WTC11 (cell line): Measurements from ENCODE around the gene DMD. TPM values are rescaled to one million over a fixed set of nuclear protein-coding genes. Genes with fewer than 3 reads are reported as not detected.

Experiments
- ATAC-seq: fragments of 200-7000 bp; cut with Tn5 transposase; 2 replicates; pipeline ENCODE4 v1.10.0; 2021; ENCODE audit warnings: mild to moderate bottlenecking, moderate library complexity
- CTCF ChIA-PET: fragments of 300-600 bp; sonication (Branson Sonifier 250); formaldehyde crosslinking; loops from one replicate; lab custom pipeline; 2021; ENCODE audit warnings: antibody characterized with exemption; lab: Charles Lee
- POLR2A ChIA-PET: fragments of 350-600 bp; sonication (Branson Sonifier 250); formaldehyde crosslinking; loops from one replicate; lab custom pipeline; 2021; ENCODE audit warnings: antibody characterized with exemption; lab: Charles Lee
- DNase-seq: peaks from one replicate; pipeline ENCODE4 v3.0.0; 2021; ENCODE audit warnings: low spot score
- H3K27ac Mint-ChIP-seq: 2 replicates; pipeline ENCODE4 v1.8.0; 2021; ENCODE audit warnings: mixed read lengths
- H3K27me3 Mint-ChIP-seq: 2 replicates; pipeline ENCODE4 v1.8.0; 2021; ENCODE audit warnings: low read depth, mild to moderate bottlenecking, moderate library complexity, mixed read lengths
- H3K36me3 Mint-ChIP-seq: 2 replicates; pipeline ENCODE4 v1.8.0; 2021; ENCODE audit warnings: mixed read lengths
- H3K4me1 Mint-ChIP-seq: 2 replicates; pipeline ENCODE4 v1.8.0; 2022; ENCODE audit warnings: mixed read lengths
- H3K4me3 Mint-ChIP-seq: 2 replicates; pipeline ENCODE4 v1.8.0; 2021; ENCODE audit warnings: mild to moderate bottlenecking, moderate library complexity, mixed read lengths
- H3K9me3 Mint-ChIP-seq: 2 replicates; pipeline ENCODE4 v1.8.0; 2021; ENCODE audit warnings: mixed read lengths
- AFF4 ChIP-seq: sonication (generic); formaldehyde crosslinking; IDR thresholded peaks from 2 replicates; pipeline ENCODE4 v1.8.1; 2023; ENCODE audit warnings: mild to moderate bottlenecking, missing genetic modification reagents, borderline replicate concordance
- CDX4 ChIP-seq: fragments of 250-450 bp; sonication (Bioruptor Pico); IDR thresholded peaks from 2 replicates; pipeline ENCODE4 v1.9.0; 2021; ENCODE audit warnings: moderate library complexity, mild to moderate bottlenecking, inconsistent platforms, borderline replicate concordance
- CREB1 ChIP-seq: sonication (generic); formaldehyde crosslinking; IDR thresholded peaks from 2 replicates; pipeline ENCODE4 v1.8.0; 2023; ENCODE audit warnings: mild to moderate bottlenecking, missing genetic modification reagents
- E2F1 ChIP-seq: sonication (generic); formaldehyde crosslinking; IDR thresholded peaks from 2 replicates; pipeline ENCODE4 v1.8.0; 2022; ENCODE audit warnings: mild to moderate bottlenecking, missing genetic modification reagents
- ELF4 ChIP-seq: sonication (generic); formaldehyde crosslinking; IDR thresholded peaks from 2 replicates; pipeline ENCODE4 v1.8.1; 2022; ENCODE audit warnings: low read depth, mild to moderate bottlenecking, moderate library complexity, missing genetic modification reagents
- ETV6 ChIP-seq: sonication (generic); formaldehyde crosslinking; IDR thresholded peaks from 2 replicates; pipeline ENCODE4 v1.8.1; 2022; ENCODE audit warnings: mild to moderate bottlenecking, missing genetic modification reagents
- HMGXB4 ChIP-seq: sonication (generic); formaldehyde crosslinking; IDR thresholded peaks from 2 replicates; pipeline ENCODE4 v1.8.1; 2023; ENCODE audit warnings: mild to moderate bottlenecking, moderate library complexity, missing genetic modification reagents
- IRF1 ChIP-seq: sonication (generic); formaldehyde crosslinking; IDR thresholded peaks from 2 replicates; pipeline ENCODE4 v1.8.0; 2023; ENCODE audit warnings: missing genetic modification reagents
- JAZF1 ChIP-seq: fragments of 250-450 bp; sonication (Bioruptor Pico); IDR thresholded peaks from 2 replicates; pipeline ENCODE4 v1.9.0; 2021; ENCODE audit warnings: moderate library complexity, mild to moderate bottlenecking, inconsistent platforms
- NFYB ChIP-seq: sonication (generic); formaldehyde crosslinking; conservative IDR thresholded peaks from 2 replicates; pipeline ENCODE4 v1.8.0; 2022; ENCODE audit warnings: low read depth, missing genetic modification reagents
- NR1H2 ChIP-seq: sonication (generic); formaldehyde crosslinking; IDR thresholded peaks from 2 replicates; pipeline ENCODE4 v1.9.0; 2021; ENCODE audit warnings: mild to moderate bottlenecking, moderate library complexity, missing genetic modification reagents
- NR3C1 ChIP-seq: sonication (generic); formaldehyde crosslinking; conservative IDR thresholded peaks from 2 replicates; pipeline ENCODE4 v1.8.1; 2023; ENCODE audit warnings: low read depth, mild to moderate bottlenecking, missing genetic modification reagents
- TEAD1 ChIP-seq: sonication (generic); formaldehyde crosslinking; IDR thresholded peaks from 2 replicates; pipeline ENCODE4 v1.8.0; 2022; ENCODE audit warnings: mild to moderate bottlenecking, missing genetic modification reagents
- ZBTB43 ChIP-seq: sonication (generic); formaldehyde crosslinking; IDR thresholded peaks from 2 replicates; pipeline ENCODE4 v1.8.1; 2023; ENCODE audit warnings: mild to moderate bottlenecking, missing genetic modification reagents
- ZNF263 ChIP-seq: sonication (generic); formaldehyde crosslinking; IDR thresholded peaks from 2 replicates; pipeline ENCODE4 v1.8.1; 2022; ENCODE audit warnings: low read depth, mild to moderate bottlenecking, moderate library complexity, missing genetic modification reagents
- ZNF281 ChIP-seq: sonication (generic); formaldehyde crosslinking; IDR thresholded peaks from 2 replicates; pipeline ENCODE4 v1.8.0; 2023; ENCODE audit warnings: mild to moderate bottlenecking, missing genetic modification reagents
- ZNF396 ChIP-seq: fragments of 250-450 bp; sonication (Bioruptor Pico); IDR thresholded peaks from 2 replicates; pipeline ENCODE4 v1.8.0; 2021; ENCODE audit warnings: mild to moderate bottlenecking, moderate library complexity, borderline replicate concordance
- ZNF423 ChIP-seq: fragments of 250-450 bp; sonication (Bioruptor Pico); IDR thresholded peaks from 2 replicates; pipeline ENCODE4 v2.1.2; 2022; ENCODE audit warnings: mild to moderate bottlenecking, moderate library complexity
- ZSCAN18 ChIP-seq: fragments of 250-450 bp; sonication (Bioruptor Pico); IDR thresholded peaks from 2 replicates; pipeline ENCODE4 v2.1.2; 2022; ENCODE audit warnings: mild to moderate bottlenecking, moderate library complexity
- total RNA-seq: library from RNA; stranded (reverse); gene quantifications from 3 replicates; pipeline ENCODE4 v1.2.3, GENCODE V29; 2021

The DMD gene
- total RNA-seq, 1 experiment from 2014 or later: 9.1 TPM

- no peak overlapping the region for H3K27ac Mint-ChIP-seq
- H3K9me3 Mint-ChIP-seq: peaks cover 15% of the 10 kb centered on the region
- H3K4me1 Mint-ChIP-seq: no peaks in the 10 kb centered on the region
- H3K27me3 Mint-ChIP-seq: no peaks in the 10 kb centered on the region; the same call in none of the 2 replicates
- TF ChIP-seq NFYB (CRISPR knock-in tag) (no peak), ELF4 (CRISPR knock-in tag) (no peak), NR1H2 (CRISPR knock-in tag) (no peak), ZSCAN18 (CRISPR knock-in tag) (no peak)
- no peaks in the 10 kb centered on the region for H3K36me3 Mint-ChIP-seq
- DNase-seq: no peak
- ATAC-seq: no peak
- ChIA-PET POLR2A (no interaction called here), CTCF (no interaction called here)
- H3K4me3 Mint-ChIP-seq: no peak overlapping the region
These were observed 1229.7 kb downstream of the DMD start for GRCh38 chrX:31981546-31982062.

GRCh38 chrX:31969714-31970113 lies 1241.6 kb downstream of the DMD start:
- POLR2A ChIA-PET: no interaction called here
- H3K27ac Mint-ChIP-seq: no peak overlapping the region
- TF ChIP-seq ZNF396 (CRISPR knock-in tag): no peak
- TF ChIP-seq E2F1 (CRISPR knock-in tag): no peak
- TF ChIP-seq ZNF263 (CRISPR knock-in tag): no peak
- no peak for TF ChIP-seq IRF1
- TF ChIP-seq HMGXB4 (CRISPR knock-in tag): no peak
- no peak for TF ChIP-seq AFF4 (CRISPR knock-in tag)
- no peak for TF ChIP-seq JAZF1
- TF ChIP-seq CDX4: no peak
- TF ChIP-seq NR3C1 (CRISPR knock-in tag): no peak
- TF ChIP-seq ETV6: no peak
- no peak for TF ChIP-seq TEAD1 (CRISPR knock-in tag)
- TF ChIP-seq NFYB (CRISPR knock-in tag): no peak
- no peak for TF ChIP-seq CREB1 (CRISPR knock-in tag)
- no peak for TF ChIP-seq ZNF281
- no peak for TF ChIP-seq ZBTB43 (CRISPR knock-in tag)
- no peak for TF ChIP-seq ZNF423
- TF ChIP-seq NR1H2 (CRISPR knock-in tag): no peak
- ATAC-seq: no peak
- H3K4me1 Mint-ChIP-seq: peaks cover 6% of the 10 kb centered on the region; the same call in 1 of the 2 replicates
- H3K9me3 Mint-ChIP-seq: no peaks in the 10 kb centered on the region
- no peaks in the 10 kb centered on the region for H3K36me3 Mint-ChIP-seq
- H3K27me3 Mint-ChIP-seq: no peaks in the 10 kb centered on the region
- H3K4me3 Mint-ChIP-seq: no peak overlapping the region
- DNase-seq: no peak
- CTCF ChIA-PET: no interaction called here
